ENCODE results near the gene RNU2-63P. TPM values are rescaled to one million over a fixed set of nuclear protein-coding genes. Genes with fewer than 3 reads are reported as not detected.

The RNU2-63P gene
- polyA plus RNA-seq, 1 donor: not detected

Other genes with a start within 250 kb of the RNU2-63P start
- 3.4 TPM for gene RGPD2, start 190.8 kb downstream of the RNU2-63P start, polyA plus RNA-seq (ENCODE audit: insufficient read length)
- 33.0 TPM for gene KRCC1, start 39.2 kb upstream of the RNU2-63P start, polyA plus RNA-seq (ENCODE audit: insufficient read length)
- 326 TPM for gene SMYD1, start 51.3 kb upstream of the RNU2-63P start, polyA plus RNA-seq (ENCODE audit: insufficient read length)
- gene FABP1, start 111.5 kb upstream of the RNU2-63P start, polyA plus RNA-seq (ENCODE audit: insufficient read length): 0.53 TPM
- 20.5 TPM for gene THNSL2, start 153.8 kb upstream of the RNU2-63P start, polyA plus RNA-seq (ENCODE audit: insufficient read length)